Measurements from ENCODE around the gene TXNRD1. TPM values are rescaled to one million over a fixed set of nuclear protein-coding genes. Genes with fewer than 3 reads are reported as not detected.

Gene TXNRD1
- total and polyA plus RNA-seq, 2 of the 8 experiments (the other 6 are each of a cell fraction or from before 2014, with no cell fraction given): 56.8 to 127 TPM

GRCh38 chr12:104333692-104334255, 118.2 kb downstream of the TXNRD1 start (continued):
- TF ChIP-seq, protein P1, sequence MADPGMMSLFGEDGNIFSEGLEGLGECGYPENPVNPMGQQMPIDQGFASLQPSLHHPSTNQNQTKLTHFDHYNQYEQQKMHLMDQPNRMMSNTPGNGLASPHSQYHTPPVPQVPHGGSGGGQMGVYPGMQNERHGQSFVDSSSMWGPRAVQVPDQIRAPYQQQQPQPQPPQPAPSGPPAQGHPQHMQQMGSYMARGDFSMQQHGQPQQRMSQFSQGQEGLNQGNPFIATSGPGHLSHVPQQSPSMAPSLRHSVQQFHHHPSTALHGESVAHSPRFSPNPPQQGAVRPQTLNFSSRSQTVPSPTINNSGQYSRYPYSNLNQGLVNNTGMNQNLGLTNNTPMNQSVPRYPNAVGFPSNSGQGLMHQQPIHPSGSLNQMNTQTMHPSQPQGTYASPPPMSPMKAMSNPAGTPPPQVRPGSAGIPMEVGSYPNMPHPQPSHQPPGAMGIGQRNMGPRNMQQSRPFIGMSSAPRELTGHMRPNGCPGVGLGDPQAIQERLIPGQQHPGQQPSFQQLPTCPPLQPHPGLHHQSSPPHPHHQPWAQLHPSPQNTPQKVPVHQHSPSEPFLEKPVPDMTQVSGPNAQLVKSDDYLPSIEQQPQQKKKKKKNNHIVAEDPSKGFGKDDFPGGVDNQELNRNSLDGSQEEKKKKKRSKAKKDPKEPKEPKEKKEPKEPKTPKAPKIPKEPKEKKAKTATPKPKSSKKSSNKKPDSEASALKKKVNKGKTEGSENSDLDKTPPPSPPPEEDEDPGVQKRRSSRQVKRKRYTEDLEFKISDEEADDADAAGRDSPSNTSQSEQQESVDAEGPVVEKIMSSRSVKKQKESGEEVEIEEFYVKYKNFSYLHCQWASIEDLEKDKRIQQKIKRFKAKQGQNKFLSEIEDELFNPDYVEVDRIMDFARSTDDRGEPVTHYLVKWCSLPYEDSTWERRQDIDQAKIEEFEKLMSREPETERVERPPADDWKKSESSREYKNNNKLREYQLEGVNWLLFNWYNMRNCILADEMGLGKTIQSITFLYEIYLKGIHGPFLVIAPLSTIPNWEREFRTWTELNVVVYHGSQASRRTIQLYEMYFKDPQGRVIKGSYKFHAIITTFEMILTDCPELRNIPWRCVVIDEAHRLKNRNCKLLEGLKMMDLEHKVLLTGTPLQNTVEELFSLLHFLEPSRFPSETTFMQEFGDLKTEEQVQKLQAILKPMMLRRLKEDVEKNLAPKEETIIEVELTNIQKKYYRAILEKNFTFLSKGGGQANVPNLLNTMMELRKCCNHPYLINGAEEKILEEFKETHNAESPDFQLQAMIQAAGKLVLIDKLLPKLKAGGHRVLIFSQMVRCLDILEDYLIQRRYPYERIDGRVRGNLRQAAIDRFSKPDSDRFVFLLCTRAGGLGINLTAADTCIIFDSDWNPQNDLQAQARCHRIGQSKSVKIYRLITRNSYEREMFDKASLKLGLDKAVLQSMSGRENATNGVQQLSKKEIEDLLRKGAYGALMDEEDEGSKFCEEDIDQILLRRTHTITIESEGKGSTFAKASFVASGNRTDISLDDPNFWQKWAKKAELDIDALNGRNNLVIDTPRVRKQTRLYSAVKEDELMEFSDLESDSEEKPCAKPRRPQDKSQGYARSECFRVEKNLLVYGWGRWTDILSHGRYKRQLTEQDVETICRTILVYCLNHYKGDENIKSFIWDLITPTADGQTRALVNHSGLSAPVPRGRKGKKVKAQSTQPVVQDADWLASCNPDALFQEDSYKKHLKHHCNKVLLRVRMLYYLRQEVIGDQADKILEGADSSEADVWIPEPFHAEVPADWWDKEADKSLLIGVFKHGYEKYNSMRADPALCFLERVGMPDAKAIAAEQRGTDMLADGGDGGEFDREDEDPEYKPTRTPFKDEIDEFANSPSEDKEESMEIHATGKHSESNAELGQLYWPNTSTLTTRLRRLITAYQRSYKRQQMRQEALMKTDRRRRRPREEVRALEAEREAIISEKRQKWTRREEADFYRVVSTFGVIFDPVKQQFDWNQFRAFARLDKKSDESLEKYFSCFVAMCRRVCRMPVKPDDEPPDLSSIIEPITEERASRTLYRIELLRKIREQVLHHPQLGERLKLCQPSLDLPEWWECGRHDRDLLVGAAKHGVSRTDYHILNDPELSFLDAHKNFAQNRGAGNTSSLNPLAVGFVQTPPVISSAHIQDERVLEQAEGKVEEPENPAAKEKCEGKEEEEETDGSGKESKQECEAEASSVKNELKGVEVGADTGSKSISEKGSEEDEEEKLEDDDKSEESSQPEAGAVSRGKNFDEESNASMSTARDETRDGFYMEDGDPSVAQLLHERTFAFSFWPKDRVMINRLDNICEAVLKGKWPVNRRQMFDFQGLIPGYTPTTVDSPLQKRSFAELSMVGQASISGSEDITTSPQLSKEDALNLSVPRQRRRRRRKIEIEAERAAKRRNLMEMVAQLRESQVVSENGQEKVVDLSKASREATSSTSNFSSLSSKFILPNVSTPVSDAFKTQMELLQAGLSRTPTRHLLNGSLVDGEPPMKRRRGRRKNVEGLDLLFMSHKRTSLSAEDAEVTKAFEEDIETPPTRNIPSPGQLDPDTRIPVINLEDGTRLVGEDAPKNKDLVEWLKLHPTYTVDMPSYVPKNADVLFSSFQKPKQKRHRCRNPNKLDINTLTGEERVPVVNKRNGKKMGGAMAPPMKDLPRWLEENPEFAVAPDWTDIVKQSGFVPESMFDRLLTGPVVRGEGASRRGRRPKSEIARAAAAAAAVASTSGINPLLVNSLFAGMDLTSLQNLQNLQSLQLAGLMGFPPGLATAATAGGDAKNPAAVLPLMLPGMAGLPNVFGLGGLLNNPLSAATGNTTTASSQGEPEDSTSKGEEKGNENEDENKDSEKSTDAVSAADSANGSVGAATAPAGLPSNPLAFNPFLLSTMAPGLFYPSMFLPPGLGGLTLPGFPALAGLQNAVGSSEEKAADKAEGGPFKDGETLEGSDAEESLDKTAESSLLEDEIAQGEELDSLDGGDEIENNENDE (IDR thresholded peaks at IDR 0.05; ENCODE audit: insufficient replicate concordance, low read length): no peak
- TF ChIP-seq NRF1 (IDR thresholded peaks at IDR 0.05; ENCODE audit: low read depth, low read length) (no peak), RBBP5 (IDR thresholded peaks at IDR 0.05; ENCODE audit: borderline replicate concordance, low read depth, low read length) (no peak), GTF2F1 (IDR thresholded peaks at IDR 0.05; ENCODE audit: borderline replicate concordance, low read depth, low read length) (no peak), SP2 (IDR thresholded peaks at IDR 0.05; ENCODE audit: low read length) (no peak), YY1 (IDR thresholded peaks at IDR 0.05; ENCODE audit: low read depth, low read length) (no peak), CEBPB (IDR thresholded peaks at IDR 0.05; ENCODE audit: low read depth, low read length) (no peak)
- TF ChIP-seq, protein P2, sequence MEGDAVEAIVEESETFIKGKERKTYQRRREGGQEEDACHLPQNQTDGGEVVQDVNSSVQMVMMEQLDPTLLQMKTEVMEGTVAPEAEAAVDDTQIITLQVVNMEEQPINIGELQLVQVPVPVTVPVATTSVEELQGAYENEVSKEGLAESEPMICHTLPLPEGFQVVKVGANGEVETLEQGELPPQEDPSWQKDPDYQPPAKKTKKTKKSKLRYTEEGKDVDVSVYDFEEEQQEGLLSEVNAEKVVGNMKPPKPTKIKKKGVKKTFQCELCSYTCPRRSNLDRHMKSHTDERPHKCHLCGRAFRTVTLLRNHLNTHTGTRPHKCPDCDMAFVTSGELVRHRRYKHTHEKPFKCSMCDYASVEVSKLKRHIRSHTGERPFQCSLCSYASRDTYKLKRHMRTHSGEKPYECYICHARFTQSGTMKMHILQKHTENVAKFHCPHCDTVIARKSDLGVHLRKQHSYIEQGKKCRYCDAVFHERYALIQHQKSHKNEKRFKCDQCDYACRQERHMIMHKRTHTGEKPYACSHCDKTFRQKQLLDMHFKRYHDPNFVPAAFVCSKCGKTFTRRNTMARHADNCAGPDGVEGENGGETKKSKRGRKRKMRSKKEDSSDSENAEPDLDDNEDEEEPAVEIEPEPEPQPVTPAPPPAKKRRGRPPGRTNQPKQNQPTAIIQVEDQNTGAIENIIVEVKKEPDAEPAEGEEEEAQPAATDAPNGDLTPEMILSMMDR (IDR thresholded peaks at IDR 0.05; ENCODE audit: control extremely low read depth in 1 of 3, insufficient read depth in 1 of 3, low read depth in 1 of 3, low read length in 3 of 3): no peak

All from H1 (cell line).